Osteoblast (primary cell): ENCODE measurements around the gene B3GNT4. TPM values are rescaled to one million over a fixed set of nuclear protein-coding genes. Genes with fewer than 3 reads are reported as not detected.
A peak's percentile ranks its signal among the peaks of the same experiment; 100 is the strongest.

Source experiments
- DNase-seq: peaks from one replicate; pipeline ENCODE4 v3.0.0; 2011; ENCODE audit warnings: low spot score, mixed read lengths; ENCODE audit not compliant: insufficient read length; ENCODE audit errors: missing footprints
- H2AFZ ChIP-seq: 2 replicates; pipeline ENCODE4 v1.6.0; 2011; ENCODE audit warnings: mild to moderate bottlenecking, low read length
- H3K27ac ChIP-seq: 2 replicates; pipeline ENCODE4 v1.5.1; 2011; ENCODE audit warnings: mild to moderate bottlenecking, low read depth, low read length, moderate library complexity
- H3K27me3 ChIP-seq: 2 replicates; pipeline ENCODE4 v1.6.0; 2012; ENCODE audit warnings: mild to moderate bottlenecking, control low read depth, inconsistent platforms, low read length, moderate library complexity; ENCODE audit not compliant: insufficient read depth
- H3K36me3 ChIP-seq: 2 replicates; pipeline ENCODE4 v1.5.1; 2011; ENCODE audit warnings: mild to moderate bottlenecking, low read length, control low read depth, moderate library complexity; ENCODE audit not compliant: insufficient read depth
- H3K4me1 ChIP-seq: 2 replicates; pipeline ENCODE4 v1.5.1; 2011; ENCODE audit warnings: mild to moderate bottlenecking, low read length, control low read depth, moderate library complexity; ENCODE audit not compliant: insufficient read depth
- H3K4me2 ChIP-seq: 2 replicates; pipeline ENCODE4 v1.6.0; 2011; ENCODE audit warnings: mild to moderate bottlenecking, low read length; ENCODE audit not compliant: insufficient read depth
- H3K4me3 ChIP-seq: fragments of 200-600 bp; sonication (generic); 3 replicates; pipeline ENCODE4 v1.5.1; 2012; ENCODE audit warnings: mild to moderate bottlenecking, low read length, inconsistent platforms; ENCODE audit not compliant: insufficient read depth
- H3K79me2 ChIP-seq: 2 replicates; pipeline ENCODE4 v1.6.0; 2012; ENCODE audit warnings: mild to moderate bottlenecking, low read length, control low read depth, inconsistent platforms; ENCODE audit not compliant: insufficient read depth
- H3K9me3 ChIP-seq: 2 replicates; pipeline ENCODE4 v1.5.1; 2011; ENCODE audit warnings: low read depth, low read length, control low read depth
- H4K20me1 ChIP-seq: 2 replicates; pipeline ENCODE4 v1.6.0; 2012; ENCODE audit warnings: mild to moderate bottlenecking, low read length, control low read depth; ENCODE audit not compliant: insufficient read depth
- total RNA-seq: library from RNA; depleted of rRNA; stranded (reverse); fragments of >200 nt; gene quantifications from 2 replicates; pipeline ENCODE4 v1.2.3, GENCODE V29; 2012
- TF ChIP-seq, protein P1 (sequence below): IDR thresholded peaks from 2 replicates; pipeline ENCODE4 v1.5.1; 2011; ENCODE audit warnings: mild to moderate bottlenecking, low read depth, low read length, moderate library complexity; ENCODE audit errors: extremely low read depth

B3GNT4 gene
- total RNA-seq, 1 donor = not detected

DNA sequence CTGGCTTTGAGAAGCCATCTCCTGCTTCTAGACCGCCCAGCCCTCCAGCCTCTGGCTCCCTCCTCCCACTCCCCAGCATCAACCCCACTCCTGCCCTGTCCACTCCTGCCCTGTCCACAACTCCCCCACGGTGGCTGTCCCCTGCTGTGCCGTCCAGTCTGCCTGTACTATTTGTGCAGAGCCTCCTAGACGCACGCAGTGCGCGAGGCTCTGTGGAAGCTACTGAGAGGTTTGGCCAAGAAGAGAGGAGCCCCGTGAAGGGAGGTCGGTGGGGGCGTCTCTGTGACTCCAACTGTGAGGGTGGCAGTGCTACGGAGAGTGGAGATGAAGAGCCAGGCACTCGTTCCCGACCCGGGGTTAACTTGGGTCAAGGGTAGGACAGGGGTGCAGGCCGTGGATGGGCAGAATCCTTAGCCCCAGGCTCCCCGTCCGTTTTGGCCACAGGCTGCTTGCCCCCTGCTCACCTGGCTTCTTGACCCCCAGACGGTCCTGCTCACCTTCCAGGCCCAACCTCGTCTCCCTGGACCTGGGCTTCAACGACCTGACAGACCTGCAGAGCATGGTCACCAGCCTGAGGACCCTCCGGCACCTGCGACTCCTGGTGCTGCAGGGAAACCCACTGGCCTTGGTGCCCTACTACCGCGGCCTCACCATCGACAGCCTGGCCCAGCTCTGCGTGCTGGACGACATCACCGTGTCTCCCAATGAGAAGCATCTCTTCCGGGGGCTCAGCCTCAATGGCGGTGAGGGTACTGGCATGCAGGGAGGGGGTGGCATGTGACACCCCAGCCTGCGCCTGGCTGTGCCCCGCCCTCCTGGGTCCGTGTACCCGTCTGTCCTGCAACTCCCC is 13.7 kb upstream of the B3GNT4 start:
- no peak overlapping the region for H3K27ac ChIP-seq
- TF ChIP-seq, protein P1, sequence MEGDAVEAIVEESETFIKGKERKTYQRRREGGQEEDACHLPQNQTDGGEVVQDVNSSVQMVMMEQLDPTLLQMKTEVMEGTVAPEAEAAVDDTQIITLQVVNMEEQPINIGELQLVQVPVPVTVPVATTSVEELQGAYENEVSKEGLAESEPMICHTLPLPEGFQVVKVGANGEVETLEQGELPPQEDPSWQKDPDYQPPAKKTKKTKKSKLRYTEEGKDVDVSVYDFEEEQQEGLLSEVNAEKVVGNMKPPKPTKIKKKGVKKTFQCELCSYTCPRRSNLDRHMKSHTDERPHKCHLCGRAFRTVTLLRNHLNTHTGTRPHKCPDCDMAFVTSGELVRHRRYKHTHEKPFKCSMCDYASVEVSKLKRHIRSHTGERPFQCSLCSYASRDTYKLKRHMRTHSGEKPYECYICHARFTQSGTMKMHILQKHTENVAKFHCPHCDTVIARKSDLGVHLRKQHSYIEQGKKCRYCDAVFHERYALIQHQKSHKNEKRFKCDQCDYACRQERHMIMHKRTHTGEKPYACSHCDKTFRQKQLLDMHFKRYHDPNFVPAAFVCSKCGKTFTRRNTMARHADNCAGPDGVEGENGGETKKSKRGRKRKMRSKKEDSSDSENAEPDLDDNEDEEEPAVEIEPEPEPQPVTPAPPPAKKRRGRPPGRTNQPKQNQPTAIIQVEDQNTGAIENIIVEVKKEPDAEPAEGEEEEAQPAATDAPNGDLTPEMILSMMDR = no peak

DNA sequence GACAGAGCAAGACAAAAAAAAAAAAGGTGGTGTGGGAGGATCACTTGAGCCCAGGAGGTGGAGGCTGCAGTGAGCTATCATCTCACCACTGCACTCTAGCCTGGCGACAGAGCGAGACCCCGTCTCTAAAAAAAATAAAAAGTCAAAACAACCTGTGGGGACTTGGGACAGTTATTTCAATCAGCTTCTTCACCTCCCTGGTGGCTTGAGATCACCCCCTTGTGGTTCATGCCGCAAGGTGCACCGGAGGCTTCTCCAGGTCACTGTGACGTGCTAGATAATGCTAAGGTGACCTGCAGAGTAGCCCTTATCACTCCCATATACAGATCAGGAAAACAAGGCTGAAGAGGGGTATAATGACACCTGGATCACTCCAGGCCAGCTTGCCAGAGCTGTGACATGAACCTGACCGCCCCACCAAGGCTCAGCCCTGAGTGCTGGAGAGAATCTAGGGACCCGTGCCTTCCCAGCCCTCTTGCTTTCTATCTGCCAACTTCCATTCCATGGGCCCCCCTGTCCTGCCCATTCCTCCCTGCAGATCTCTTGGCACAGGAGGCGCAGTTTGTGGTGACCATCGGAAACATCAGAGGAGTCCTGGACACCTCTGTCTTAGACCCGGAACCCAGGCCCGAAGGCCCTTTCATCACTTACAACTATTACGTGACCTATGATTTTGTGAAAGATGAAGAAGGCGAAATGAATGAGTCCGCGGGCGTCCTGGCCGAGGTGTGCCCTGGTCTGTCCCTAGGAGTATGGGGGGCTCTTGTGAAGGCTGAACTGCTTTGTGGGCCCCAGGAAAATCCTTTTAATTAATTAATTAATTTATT is 12.5 kb upstream of the B3GNT4 start:
- TF ChIP-seq, protein P1 = peak; percentile 87
- Histone ChIP-seq H3K27me3 (no peaks in the 10 kb centered on the region), H3K79me2 (no peaks in the 10 kb centered on the region), H3K4me2 (no peak overlapping the region), H3K27ac (no peak overlapping the region), H2AFZ (no peak overlapping the region), H3K4me3 (no peak overlapping the region), H4K20me1 (no peaks in the 10 kb centered on the region), H3K9me3 (peaks cover 2% of the 10 kb centered on the region), H3K4me1 (no peaks in the 10 kb centered on the region), H3K36me3 (no peaks in the 10 kb centered on the region)
- peak; percentile 97 for DNase-seq

More for the DNA sequence above, 13.7 kb upstream of the B3GNT4 start:
- Histone ChIP-seq H3K36me3 (no peaks in the 10 kb centered on the region), H3K79me2 (no peaks in the 10 kb centered on the region), H4K20me1 (no peaks in the 10 kb centered on the region), H3K4me2 (no peak overlapping the region), H2AFZ (no peak overlapping the region), H3K9me3 (no peaks in the 10 kb centered on the region), H3K4me3 (no peak overlapping the region), H3K4me1 (no peaks in the 10 kb centered on the region), H3K27me3 (no peaks in the 10 kb centered on the region)
- no peak for DNase-seq

DNA sequence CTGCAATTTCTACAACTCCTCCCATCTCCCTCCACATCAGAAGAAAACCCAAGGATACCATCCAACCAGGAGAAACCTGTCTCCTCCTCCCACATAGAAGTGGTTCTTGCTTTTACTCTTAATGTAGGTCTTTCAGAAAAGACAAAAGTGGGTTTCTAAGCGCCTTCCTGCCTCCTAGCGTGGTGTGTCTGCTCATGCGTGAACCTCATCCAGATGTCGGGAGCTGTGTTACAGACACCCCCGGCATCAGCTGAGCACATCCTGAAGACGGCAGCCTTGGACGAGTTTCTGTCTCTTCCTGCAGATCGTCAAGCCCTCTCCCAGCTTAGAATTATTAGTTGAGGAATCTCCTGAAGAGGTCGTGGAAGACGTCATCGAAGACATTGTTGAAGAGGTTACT is 11.1 kb upstream of the B3GNT4 start:
- Histone ChIP-seq H3K4me3 (no peak overlapping the region), H4K20me1 (no peaks in the 10 kb centered on the region), H2AFZ (no peak overlapping the region), H3K9me3 (peaks cover 2% of the 10 kb centered on the region), H3K79me2 (no peaks in the 10 kb centered on the region), H3K36me3 (no peaks in the 10 kb centered on the region), H3K4me2 (no peak overlapping the region), H3K27me3 (no peaks in the 10 kb centered on the region), H3K4me1 (peaks cover 2% of the 10 kb centered on the region), H3K27ac (no peak overlapping the region)
- TF ChIP-seq, protein P1 = no peak
- DNase-seq = no peak

DNA sequence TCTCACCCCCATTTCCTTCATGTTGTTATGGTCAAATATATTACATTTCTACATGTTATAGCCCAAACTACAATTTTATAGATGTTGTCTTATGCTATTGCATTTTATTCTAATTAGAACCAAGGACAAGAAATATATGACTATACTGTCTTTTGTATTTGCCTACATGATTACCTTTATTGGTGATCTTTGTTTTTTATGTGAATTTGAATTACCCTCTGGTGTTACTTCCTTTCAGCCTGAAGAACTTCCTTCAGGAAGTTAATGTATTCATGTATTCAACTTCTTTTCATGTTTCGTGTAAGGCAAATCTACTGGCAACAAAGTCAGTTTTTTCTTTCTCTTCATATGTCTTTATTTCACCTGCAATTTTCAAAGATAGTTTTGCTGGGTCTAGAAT is 8.7 kb upstream of the B3GNT4 start:
- H2AFZ ChIP-seq = no peak overlapping the region
- DNase-seq = no peak
- H3K36me3 ChIP-seq = no peaks in the 10 kb centered on the region
- no peak overlapping the region for H3K4me2 ChIP-seq
- peaks cover 11% of the 10 kb centered on the region for H3K4me1 ChIP-seq
- TF ChIP-seq, protein P1 = no peak
- no peak overlapping the region for H3K4me3 ChIP-seq
- no peaks in the 10 kb centered on the region for H3K79me2 ChIP-seq
- H3K9me3 ChIP-seq = peaks cover 2% of the 10 kb centered on the region
- H4K20me1 ChIP-seq = no peaks in the 10 kb centered on the region
- H3K27me3 ChIP-seq = no peaks in the 10 kb centered on the region
- no peak overlapping the region for H3K27ac ChIP-seq
